Measurements from ENCODE around the gene INPP5D.

Gene INPP5D

GRCh38 chr2:233221378-233222063 is 161.4 kb downstream of the INPP5D start:
- DNase-seq: no peak

DNA sequence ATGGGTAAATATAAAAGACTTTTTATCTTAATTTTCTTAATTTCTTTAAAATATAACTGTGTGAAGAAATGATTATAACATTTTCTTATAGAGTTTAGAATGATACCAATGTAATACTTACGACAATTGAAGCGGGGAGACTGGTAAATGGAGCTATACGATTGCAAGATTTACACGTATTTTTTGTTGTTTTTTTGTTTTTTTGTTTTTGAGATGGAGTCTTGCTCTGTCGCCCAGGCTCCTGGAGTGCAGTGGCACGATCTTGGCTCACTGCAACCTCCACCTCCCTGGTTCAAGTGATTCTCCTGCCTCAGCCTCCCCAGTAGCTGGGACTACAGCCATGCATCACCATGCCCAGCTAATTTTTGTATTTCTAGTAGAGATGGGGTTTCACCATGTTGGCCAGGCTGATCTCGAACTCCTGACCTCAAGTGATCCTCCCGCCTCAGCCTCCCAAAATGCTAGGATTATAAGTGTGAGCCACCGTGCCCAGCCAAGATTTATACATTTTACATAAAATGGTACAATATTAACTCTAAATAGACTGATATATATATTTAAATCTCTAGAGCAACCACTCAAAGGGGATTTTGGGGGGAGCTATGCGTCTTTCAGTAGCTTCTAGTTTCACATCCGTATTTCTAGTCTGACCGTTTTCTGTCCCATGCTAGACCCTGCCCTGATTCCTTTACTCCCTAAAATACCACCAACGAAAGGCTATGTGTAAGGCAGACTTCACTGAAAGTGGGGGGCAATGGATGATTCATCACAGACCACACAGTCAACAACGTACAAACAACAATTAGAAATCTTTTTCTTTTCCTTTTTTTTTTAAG is 163.1 kb downstream of the INPP5D start:
- no peak for DNase-seq

DNA sequence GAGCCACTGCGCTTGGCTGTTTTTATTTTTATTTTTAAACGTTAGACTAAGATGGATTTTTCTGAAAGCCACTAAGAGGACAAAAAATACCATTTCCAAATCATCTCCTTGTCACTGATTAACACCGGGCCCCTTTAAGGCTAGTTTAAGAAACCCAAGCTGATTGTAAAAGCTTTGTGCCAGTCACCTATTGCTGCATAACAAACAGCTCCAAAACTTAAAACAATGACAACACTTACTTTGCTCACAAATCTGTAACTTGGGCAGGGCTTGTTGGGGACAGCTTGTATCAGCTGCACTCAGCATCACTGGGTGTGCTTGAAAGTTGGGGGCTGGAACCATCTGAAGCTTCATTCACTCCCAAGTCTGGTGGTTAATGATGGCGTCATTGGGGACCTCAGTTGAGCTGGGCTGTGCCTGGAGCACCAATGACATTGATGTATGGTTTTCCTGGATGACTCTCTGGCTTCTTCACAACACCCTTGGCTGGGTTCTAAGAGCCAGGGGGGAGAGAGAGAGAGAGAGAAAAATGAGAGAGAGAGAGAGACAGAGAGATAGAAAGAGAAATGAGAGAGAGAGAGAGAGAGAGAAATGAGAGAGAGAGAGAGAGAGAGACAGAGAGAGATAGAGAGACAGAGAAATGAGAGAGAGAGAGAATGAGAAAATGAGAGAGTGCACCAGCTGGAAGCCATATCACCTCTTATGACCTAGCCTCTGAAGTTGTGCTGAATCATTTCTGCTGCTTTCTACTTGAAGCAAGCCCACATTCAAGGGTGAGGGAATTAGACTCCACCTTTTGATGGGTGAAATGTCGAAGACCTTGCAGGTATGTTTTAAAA is 165.3 kb downstream of the INPP5D start:
- no peak for DNase-seq

DNA sequence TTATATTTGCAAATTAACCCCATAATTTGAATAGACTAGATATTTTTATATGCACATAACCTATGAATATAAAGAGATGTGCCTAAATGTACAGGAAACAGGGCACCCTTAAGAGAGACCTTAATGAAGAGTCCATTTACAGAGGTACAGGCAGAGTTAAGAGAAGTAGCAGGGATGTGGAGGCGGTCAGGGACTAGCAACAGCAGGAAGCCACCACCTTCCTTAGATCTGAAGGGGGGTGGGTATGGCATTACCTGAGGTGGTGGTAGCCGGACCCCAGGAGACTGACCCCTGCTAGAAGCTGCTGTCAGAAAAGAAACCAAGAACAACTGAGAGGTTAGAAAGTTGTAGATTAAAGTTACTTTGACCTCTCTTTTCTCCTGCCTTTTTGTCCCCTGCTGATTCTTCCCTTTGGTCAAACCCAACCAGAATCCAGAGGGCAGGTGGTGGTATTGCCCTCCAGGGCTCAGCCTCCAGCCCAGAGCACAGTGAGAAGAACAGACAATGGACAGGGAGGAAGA is 166.4 kb downstream of the INPP5D start:
- DNase-seq: no peak

DNA sequence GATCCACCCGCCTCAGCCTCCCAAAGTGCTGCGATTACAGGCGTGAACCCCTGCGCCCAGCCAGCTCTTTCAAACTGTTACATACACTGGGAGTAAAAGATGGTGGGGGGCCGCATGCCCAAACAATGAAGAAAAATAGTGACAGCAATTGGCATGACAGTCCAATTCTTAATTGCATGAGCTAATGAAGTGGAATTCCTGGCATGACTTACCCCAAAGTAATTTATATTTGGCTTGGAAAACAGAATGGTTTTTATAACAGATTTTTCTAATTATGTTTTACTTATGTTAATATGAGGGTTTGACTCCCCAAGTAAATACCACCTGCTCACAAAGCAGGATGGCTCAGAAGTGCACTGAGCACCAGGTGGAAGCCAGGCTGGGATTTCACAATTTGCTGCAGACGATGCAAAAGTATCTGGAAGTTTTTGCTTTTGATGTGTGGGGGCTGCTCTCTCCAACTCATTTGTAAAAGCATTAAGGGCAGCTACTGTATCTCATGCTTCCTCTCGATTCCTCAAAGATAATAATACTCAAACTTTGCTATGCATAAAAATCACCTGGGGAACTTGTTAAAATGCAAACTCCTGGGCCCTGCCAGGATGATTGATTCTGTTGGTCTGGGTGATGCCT is 167.3 kb downstream of the INPP5D start:
- DNase-seq: no peak

DNA sequence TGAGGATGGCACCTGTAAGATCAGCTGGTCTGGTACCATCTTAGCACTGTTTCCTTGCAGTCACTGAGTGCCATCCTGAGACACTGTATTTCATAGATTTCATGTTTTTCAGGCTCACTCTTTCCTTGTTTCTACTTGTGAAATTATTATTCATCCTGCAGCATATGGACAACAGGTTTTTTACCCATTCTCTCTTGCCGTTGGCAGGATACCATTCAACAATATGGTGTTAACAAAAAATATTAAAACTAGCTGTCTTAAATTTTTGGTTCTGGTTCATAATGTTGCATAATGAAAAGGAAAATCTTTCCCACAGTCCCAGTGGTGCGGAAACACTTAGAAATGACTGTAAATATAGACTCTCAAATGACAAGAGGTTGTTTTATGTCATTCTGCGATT is 168.2 kb downstream of the INPP5D start:
- DNase-seq: no peak

DNA sequence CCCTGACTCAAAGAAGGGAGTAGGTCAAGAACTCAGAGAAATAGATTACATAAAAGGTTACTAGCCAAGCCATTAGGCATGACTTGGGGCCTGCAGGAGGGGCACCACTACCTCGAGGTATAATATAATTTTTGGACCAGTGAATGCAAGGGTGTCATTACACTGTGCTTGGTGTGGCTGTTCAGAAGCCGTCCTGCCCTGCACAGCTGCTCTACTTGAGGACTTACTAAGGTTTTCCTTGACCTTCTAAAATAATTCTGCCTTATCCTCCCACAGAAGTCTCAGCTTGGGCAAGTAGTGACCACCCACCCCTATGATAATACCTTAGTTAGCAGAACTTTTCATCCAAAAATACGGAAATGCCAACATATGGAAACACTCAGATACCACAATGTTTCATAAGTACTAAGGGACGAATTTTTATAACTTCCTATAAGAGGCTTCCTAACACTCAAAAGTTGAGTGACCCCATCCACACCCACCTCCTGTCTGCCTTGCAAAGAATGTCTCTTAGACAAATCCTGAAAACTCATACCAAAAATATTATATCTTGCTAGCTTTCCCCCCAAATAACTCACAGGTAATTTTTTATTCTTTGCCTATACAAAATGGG is 173.6 kb downstream of the INPP5D start:
- DNase-seq: no peak

DNA sequence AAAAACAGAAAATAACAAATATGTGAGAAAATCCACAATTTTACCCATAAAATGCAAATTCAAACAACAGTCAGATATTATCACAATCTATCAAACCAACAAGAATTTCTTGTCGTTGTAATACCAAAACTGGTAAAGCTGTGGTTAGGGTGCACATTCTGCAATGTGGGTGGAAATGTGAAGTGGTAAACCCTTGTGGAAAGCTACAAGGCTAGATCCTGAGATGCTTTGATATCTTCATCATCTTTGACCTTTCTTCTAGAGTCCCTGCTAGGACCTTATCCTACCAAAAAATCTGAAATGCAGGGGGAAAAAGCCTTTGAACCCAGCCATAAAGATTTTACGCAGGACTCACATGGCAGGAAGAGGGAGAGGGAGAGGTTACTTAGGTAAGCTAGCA is 174.1 kb downstream of the INPP5D start:
- DNase-seq: no peak

GRCh38 chr2:233234996-233235395 is 174.9 kb downstream of the INPP5D start:
- DNase-seq: no peak

- DNase-seq: no peak
Measured at GRCh38 chr2:233235977-233236376, 175.8 kb downstream of the INPP5D start.

GRCh38 chr2:233236820-233237589 is 176.9 kb downstream of the INPP5D start:
- DNase-seq: no peak

GRCh38 chr2:233240897-233241296 is 180.8 kb downstream of the INPP5D start:
- peak; percentile 54 for DNase-seq

- no peak for DNase-seq
Measured at GRCh38 chr2:233241803-233242202, 181.7 kb downstream of the INPP5D start.

DNA sequence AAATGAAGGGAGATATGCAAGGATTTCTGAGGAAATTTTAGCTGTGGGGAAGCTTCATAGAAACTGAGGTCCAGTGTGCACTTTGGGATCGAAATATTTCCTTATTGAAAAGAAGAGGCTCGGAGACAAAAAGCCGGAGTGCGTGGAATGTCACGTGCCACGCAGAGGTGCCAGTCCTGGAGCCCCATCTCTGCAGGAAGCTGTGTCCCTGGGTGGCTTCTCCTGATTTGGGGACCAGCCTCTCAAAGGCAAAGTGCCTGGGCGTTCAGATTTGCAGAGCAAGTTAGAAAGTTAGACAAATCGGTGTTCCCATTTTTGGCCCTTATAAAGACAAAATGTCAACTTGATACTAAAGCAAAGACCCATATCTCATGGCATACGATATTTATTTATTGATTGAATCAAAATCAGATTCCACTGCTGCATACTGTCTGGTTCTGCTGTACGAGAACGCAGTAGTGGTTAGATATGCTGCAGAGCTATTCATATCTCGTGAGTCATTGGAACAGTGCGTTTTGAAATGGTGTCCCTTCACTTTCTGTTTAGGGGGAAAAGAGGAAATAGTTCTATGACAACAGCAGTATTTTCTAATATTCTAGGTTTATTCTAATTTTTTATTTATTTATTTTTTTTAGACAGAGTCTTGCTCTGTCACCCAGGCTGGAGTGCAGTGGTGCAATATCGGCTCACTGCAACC is 182.2 kb downstream of the INPP5D start:
- DNase-seq: no peak

GRCh38 chr2:233243348-233243747 is 183.2 kb downstream of the INPP5D start:
- no peak for DNase-seq

GRCh38 chr2:233244818-233245217 is 184.7 kb downstream of the INPP5D start:
- no peak for DNase-seq

DNA sequence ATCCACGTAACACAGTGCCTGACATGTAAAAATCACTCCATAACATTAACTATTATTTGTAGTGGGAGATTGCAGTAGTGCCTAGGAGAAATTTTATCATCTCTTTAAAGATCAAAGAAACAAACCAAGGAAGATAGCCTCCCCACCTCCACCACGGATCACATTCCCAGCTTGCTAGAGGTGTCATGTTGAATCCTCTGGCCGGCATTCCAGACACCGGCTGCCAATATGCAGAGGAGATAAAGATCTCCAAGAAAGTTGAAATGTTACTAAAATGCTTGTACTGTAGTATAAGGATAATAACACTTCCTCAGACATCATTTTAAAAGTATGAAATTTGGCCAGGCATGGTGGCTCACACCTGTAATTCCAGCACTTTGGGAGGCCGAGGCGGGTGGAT is 185.3 kb downstream of the INPP5D start:
- DNase-seq: no peak

DNA sequence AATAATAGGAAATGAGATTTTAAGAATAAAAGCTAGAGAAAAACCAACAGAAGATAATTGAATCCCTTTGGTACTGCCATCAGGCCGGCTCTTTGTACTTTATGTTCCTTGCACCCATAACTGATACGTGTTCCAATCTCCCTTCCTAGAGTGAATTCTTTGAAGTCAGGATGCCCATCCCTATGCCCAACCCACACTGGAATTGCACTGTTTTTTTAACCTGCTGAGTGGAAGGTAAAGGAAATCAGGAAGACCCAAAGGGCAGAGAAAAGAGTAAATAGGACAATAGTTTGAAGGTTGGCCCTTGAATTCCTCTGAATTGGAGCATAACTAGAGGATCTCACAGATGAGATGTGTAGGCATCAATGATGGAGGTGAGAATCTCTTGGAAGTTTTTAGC is 187.0 kb downstream of the INPP5D start:
- DNase-seq: no peak

- peak; percentile 78 for DNase-seq
Measured at GRCh38 chr2:233247744-233248143, 187.6 kb downstream of the INPP5D start.

GRCh38 chr2:233248999-233249398 is 188.9 kb downstream of the INPP5D start:
- DNase-seq: peak; percentile 38

DNA sequence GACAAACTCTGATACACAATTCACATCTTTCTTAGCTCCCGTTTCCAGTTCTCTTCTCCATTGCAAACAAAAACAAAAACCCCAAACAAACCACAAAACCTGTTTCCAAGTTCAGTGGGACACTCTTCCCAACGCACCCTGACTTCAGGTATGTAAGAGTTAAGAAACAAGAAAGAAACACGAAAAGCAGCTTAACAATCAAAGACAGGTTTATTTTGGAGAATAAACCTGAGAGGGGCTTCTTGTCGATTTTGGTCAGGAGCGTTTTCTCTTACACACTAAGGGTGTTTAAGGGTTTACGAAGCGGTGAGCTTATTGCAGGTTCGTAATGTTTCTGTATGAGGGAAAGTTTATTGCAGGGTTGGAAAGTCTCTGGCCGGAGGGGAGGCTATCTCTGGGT is 190.4 kb downstream of the INPP5D start:
- DNase-seq: no peak
